ENCODE data around the gene QRFP.

Gene QRFP

GRCh38 chr9:130904070-130905044 lies 7.7 kb upstream of the QRFP start:
- DNase-seq, result no peak

GRCh38 chr9:130903194-130904069 lies 6.8 kb upstream of the QRFP start:
- no peak for DNase-seq

GRCh38 chr9:130902204-130903185 lies 5.9 kb upstream of the QRFP start:
- no peak for DNase-seq

DNA sequence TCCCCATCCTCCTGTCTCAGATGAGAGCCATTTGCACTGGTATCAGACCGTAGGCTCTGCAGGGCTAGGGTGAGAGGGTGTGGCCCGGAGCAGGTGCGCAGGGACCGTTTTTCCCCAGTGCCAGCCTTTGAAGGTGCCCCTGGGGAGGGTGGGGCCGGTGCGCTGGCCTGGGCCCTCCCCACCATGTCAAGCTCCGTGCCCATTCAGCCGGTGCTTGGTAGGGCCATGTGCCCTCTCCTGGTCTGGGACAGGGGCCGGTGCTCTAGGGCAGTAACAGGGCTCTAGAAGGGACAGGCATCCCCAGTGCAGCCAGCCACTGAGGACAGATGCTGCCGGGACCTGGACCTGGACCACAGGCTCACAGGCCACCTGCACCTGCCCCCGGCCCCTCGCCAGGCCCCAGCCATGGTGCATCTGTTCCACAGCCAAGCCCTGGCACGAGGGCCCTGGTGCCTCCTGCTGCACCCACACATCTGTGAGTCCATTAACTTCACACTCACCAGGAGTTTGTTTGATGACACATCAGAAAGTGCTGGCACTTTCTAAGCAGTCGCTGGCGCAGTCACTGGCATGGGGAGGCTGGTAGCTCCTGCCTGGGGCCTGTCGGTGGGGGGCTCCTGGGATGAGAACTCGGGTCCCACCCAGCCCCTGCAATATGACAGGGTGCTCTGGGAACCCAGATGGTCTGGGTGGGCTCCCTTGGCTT lies 5.0 kb upstream of the QRFP start:
- no peak for DNase-seq

GRCh38 chr9:130900701-130901497 lies 4.3 kb upstream of the QRFP start:
- no peak for DNase-seq

GRCh38 chr9:130899051-130899748 lies 2.6 kb upstream of the QRFP start:
- DNase-seq, result no peak

DNA sequence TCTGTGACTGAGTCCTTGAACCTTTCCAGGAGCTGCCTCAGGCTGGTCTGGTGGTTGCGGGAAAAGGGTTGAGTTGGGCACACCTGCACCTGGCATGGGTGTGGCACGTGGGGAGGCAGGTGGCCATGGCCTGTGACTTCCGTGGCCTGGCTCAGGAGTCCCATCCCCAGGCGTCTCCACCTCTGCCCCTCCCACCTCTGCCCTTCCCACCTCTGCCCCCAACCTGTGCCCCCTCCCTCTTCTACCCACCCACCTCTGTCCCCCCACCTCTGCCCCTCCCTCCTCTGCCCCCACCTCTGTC lies 1.9 kb upstream of the QRFP start:
- DNase-seq, result no peak

- DNase-seq, result no peak
Observed at GRCh38 chr9:130897848-130898551, 1.4 kb upstream of the QRFP start.

DNA sequence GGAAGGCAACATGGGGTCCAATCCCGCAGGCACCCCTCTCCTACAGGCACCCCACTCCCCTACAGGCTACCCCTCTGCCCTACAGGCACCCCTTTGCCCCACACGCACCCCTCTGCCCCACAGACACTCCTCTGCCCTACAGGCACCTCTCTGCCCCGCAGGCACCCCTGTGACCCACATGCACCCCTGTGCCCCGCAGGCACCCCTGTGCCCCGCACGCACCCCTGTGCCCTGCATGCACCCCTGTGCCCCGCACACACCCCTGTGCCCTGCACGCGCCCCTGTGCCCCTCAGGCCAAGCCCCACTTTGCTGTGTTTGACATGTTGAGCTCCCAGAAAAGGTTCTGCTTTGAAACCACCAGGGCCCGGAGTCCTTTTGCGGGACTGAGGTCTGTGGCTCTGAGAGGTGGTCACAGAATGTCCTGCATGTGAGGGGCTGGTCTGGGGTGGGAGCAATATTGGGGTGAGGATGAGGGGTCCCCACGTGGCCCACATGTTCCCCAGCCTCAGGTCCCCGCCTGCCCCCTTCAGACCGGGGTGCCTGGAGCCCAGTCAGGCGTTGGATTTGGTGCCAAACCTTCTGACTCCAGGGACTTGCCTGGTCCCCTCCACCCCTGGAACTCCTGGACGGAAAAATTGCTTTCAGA lies 616 bp upstream of the QRFP start:
- no peak for DNase-seq

GRCh38 chr9:130895481-130896232 lies 955 bp downstream of the QRFP start:
- no peak for DNase-seq

GRCh38 chr9:130895038-130895437 lies 1.6 kb downstream of the QRFP start:
- no peak for DNase-seq

DNA sequence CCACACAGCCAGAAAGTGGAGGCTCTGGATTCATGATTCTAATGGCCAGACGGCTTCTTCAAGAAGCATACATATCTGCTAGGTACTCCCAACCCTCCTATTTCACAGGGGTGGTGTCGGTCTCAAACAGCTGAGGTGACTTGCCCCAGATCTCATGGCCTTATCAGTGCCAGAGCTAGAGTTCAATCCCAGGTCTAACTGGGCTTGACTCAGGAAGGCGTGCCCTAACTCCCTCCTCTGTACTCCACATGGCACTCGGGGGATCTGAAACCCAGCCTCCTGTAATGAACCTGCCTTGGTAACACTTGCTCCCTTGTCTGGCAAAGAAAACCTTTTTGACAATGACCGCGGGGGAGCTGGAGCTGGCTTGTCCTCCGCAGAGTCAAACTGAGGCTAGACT lies 2.1 kb downstream of the QRFP start:
- no peak for DNase-seq

DNA sequence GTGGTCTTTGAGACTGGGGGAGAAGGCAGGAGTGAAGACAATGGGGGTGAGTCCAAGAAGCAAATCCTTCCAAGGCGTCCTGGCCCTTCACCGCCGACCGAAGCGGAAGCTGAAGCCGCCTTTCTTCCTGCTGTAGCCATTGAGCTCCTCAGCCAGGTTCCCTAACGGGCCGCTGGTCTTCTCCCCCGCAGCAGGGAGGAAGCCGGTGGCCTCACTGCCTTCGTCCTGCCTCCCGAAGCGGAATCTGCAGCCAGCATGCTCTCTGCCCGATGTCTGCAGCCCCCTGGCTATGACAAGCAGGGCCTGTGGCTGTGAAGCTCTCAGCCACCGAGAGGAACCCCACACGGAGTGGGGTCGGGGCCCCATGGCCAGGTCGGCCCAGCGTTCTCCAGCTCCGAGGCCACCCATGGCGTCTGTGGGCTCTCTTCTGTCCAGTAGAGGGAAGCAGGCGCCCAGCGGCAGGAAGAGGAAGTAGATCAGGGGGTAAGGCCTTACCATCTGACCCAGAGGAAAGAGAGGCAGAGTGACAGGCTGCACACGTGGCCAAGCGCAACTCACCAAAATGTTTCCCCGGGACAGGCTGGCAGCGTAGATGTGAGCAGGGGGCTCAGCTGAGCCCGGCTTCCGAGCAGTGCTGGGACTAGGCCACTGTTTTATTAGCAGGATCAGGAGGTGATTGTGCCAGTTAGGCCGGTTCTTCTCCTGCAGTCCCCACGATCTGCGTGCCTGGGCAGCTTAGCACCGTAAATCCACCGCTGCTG lies 3.1 kb downstream of the QRFP start:
- DNase-seq, result no peak

DNA sequence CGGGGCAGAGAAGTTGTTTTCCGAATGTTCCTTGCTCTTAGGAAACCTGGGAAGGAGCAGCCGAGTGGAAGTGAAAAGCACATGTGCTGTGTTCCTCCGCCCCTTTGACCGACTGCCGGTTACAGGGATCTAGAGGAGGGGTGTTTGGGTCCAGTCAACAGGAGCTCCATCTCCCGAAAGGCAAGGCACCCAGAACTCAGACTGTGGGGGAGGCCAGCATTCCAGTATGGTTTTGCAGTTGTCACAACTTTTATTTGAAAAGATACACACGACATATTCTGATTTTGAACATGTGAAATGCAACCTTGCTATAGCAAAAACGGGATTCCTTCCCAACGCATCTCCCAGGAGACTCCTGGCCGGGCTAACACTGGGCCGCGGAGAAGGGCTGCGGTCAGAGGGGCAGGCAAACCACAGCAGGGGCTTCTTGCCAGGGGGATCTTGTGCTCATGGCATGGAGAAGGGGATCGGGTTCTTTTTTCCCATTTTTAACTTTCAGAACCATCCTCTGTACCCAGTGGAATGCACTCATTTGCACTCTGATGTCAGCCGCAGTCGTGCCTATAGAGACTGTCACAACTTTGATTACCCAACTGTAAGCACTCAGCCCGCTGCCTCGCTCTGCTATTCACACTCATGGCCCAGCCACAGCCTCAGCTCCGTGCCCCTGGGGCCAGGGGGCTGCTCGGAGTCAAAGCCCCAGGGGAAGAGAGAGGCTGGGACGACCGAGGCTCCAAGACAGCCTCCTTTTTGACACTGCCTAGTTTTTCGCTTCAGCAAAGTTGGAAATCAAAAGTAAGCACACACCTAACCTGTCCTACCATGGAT lies 3.9 kb downstream of the QRFP start:
- DNase-seq, result no peak

DNA sequence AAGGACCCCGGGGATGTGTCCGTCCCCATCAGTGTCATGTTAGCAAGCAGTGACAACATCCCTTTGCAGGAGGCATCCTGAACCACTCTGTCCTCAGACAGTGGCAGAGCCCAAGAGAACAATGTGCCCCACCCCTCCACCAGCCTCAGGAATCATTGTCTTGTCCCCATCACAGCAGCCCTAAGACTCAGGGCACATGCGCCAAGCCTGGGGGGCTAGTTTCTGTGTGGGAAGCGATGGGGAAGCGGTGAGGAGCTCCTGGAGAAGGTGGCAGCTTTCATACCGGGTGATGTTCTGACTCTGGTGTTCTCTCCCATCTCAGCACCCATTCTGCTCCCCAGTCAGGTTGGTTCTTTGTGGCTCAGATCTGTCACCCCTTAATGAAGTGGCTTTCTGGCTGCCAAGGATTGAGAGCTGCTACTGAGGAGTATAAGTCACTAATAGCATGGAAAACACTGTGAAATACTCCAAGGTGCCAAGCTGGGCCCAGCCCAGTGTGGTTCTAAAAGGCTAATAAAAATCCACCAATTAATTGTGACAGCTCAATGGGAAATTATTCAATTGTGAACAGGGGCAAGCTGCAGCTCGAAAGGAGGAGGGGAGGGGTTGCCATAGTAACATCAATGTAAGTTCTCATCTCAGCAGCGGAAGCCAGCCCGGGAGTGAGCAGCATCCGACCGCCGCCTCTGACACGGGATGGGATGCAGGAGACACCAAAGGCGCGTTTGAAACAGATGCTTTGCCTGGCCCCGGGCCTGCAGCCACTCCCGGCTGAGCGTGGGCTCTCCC lies 4.7 kb downstream of the QRFP start:
- DNase-seq, result no peak

Measured in activated naive CD4-positive, alpha-beta T cell treated with Interleukin-2 at 50 U/mL for 16 hours (primary cell).